ENCODE measurements around the gene IGF2BP3. TPM values are rescaled to one million over a fixed set of nuclear protein-coding genes. Genes with fewer than 3 reads are reported as not detected.

Gene IGF2BP3
- total and polyA plus RNA-seq, 2 donors (not counting 1 experiment from before 2014, with no cell fraction given) = 4.3 to 11.2 TPM

DNA sequence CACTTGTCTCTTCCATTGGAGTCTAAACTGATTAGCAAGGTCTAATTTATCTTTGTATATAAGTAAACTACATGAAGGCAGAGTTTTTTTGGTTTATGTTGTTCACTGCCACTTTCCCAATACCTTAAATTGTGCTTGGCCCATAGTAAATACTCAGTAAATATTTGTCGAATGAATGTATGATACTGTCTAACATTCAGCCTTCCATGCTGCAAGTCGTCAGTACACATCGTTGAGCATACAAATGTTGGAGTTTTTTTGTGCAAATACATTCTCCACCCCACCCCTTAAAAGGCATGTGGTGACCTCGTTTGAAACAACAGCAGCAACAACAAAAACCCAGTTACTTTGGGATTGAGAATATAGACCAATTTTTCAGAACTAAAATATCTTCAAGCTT, 17.4 kb upstream of the IGF2BP3 start:
- DNase-seq (ENCODE audit: low read depth in 2 of 2) = no peak
- TF ChIP-seq, protein P1, sequence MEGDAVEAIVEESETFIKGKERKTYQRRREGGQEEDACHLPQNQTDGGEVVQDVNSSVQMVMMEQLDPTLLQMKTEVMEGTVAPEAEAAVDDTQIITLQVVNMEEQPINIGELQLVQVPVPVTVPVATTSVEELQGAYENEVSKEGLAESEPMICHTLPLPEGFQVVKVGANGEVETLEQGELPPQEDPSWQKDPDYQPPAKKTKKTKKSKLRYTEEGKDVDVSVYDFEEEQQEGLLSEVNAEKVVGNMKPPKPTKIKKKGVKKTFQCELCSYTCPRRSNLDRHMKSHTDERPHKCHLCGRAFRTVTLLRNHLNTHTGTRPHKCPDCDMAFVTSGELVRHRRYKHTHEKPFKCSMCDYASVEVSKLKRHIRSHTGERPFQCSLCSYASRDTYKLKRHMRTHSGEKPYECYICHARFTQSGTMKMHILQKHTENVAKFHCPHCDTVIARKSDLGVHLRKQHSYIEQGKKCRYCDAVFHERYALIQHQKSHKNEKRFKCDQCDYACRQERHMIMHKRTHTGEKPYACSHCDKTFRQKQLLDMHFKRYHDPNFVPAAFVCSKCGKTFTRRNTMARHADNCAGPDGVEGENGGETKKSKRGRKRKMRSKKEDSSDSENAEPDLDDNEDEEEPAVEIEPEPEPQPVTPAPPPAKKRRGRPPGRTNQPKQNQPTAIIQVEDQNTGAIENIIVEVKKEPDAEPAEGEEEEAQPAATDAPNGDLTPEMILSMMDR (conservative IDR thresholded peaks at IDR 0.05 in 1 of 2, IDR thresholded peaks at IDR 0.05 in 1 of 2; ENCODE audit: low read depth in 1 of 2, low read length in 2 of 2) = no peak
- TF ChIP-seq EZH2 (IDR thresholded peaks at IDR 0.05; ENCODE audit: low read length, missing control alignments) = no peak
- Histone ChIP-seq H3K27ac (ENCODE audit: insufficient read depth, low read length) (no peak overlapping the region), H3K9ac (ENCODE audit: insufficient read depth, low read length) (no peak overlapping the region), H3K79me2 (ENCODE audit: control insufficient read depth, insufficient read depth, low read length) (no peaks in the 10 kb centered on the region), H3K4me3 (replicated peaks in 1 of 4; ENCODE audit: control extremely low read depth in 1 of 4, insufficient read depth in 1 of 4, low read depth in 3 of 4, low read length in 4 of 4) (no peak overlapping the region), H3K4me2 (ENCODE audit: extremely low read depth, insufficient read depth, low read length) (no peak overlapping the region), H3K9me3 (ENCODE audit: control insufficient read depth, insufficient read depth, low read depth, low read length) (no peaks in the 10 kb centered on the region), H2AFZ (ENCODE audit: low read length) (no peak overlapping the region), H3K27me3 (ENCODE audit: control insufficient read depth, insufficient read depth, low read length) (no peaks in the 10 kb centered on the region), H4K20me1 (ENCODE audit: control insufficient read depth, extremely low read depth, insufficient read depth, low read length) (no peaks in the 10 kb centered on the region), H3K36me3 (ENCODE audit: control insufficient read depth, insufficient read depth, low read length) (no peaks in the 10 kb centered on the region), H3K4me1 (ENCODE audit: control insufficient read depth, extremely low read depth, insufficient read depth, low read length) (no peaks in the 10 kb centered on the region)

DNA sequence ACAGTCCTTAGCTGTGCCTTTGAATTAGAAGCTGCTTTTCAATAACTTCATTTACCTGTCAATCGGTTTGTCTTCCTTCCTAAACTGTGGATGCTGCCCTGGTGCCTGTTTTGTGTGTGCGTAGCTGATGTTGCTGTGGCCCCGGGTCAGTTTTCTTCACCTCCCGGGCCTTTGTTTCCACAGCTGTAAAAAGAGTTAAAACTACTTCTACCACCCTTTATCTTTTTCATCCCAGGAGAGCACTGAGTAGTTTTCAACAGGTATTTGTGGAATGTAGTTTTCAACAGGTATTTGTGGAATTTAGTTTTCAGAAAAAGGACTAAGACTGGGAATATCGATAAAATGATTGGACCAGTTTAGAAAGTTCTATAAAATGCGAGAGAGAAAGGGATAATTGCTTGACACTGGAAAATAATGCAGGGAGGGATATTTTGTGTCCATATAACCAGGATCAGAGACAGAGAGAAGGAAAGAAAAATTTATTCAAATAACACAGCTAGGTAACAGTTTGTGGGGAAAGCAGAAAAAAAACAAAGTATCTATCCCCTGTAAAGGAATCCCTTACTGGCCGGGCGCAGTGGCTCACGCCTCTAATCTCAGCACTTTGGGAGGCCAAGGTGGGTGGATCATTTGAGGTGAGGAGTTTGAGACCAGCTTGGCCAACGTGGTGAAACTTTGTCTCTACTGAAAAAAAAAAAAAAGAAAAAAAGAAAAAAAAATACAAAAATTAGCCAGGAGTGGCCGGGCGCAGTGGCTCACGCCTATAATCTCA, 15.9 kb upstream of the IGF2BP3 start:
- TF ChIP-seq, protein P1 (conservative IDR thresholded peaks at IDR 0.05 in 1 of 2, IDR thresholded peaks at IDR 0.05 in 1 of 2; ENCODE audit: low read depth in 1 of 2, low read length in 2 of 2) = no peak
- TF ChIP-seq EZH2 (IDR thresholded peaks at IDR 0.05; ENCODE audit: low read length, missing control alignments) = no peak
- Histone ChIP-seq H3K4me2 (ENCODE audit: extremely low read depth, insufficient read depth, low read length) (no peak overlapping the region), H2AFZ (ENCODE audit: low read length) (no peak overlapping the region), H3K4me1 (ENCODE audit: control insufficient read depth, extremely low read depth, insufficient read depth, low read length) (no peaks in the 10 kb centered on the region), H3K36me3 (ENCODE audit: control insufficient read depth, insufficient read depth, low read length) (no peaks in the 10 kb centered on the region), H3K27me3 (ENCODE audit: control insufficient read depth, insufficient read depth, low read length) (no peaks in the 10 kb centered on the region), H3K9ac (ENCODE audit: insufficient read depth, low read length) (no peak overlapping the region), H4K20me1 (ENCODE audit: control insufficient read depth, extremely low read depth, insufficient read depth, low read length) (no peaks in the 10 kb centered on the region), H3K9me3 (ENCODE audit: control insufficient read depth, insufficient read depth, low read depth, low read length) (no peaks in the 10 kb centered on the region), H3K4me3 (replicated peaks in 1 of 4; ENCODE audit: control extremely low read depth in 1 of 4, insufficient read depth in 1 of 4, low read depth in 3 of 4, low read length in 4 of 4) (no peak overlapping the region), H3K79me2 (ENCODE audit: control insufficient read depth, insufficient read depth, low read length) (no peaks in the 10 kb centered on the region), H3K27ac (ENCODE audit: insufficient read depth, low read length) (no peak overlapping the region)
- DNase-seq (ENCODE audit: low read depth in 2 of 2) = no peak

DNA sequence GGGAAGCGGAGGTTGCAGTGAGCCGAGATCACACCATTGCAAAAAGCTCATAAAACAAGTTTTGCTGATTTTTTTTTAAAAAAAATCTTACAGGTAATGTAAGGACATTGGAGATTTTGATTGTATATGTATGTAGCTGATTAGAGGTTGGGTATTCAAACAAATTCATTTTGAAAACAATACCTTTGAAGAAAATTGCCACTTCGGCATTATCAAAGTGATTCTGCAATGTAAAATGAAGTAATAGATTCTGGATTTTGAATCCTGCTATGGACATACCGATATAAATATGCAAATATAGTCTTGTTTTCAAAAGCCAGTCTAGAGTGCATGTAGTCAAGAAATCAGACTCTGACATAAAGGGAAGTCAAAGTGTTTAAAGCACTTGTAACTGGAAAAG, 12.4 kb upstream of the IGF2BP3 start:
- no peaks in the 10 kb centered on the region for H3K79me2 ChIP-seq (ENCODE audit: control insufficient read depth, insufficient read depth, low read length)
- no peaks in the 10 kb centered on the region for H3K36me3 ChIP-seq (ENCODE audit: control insufficient read depth, insufficient read depth, low read length)
- no peak overlapping the region for H2AFZ ChIP-seq (ENCODE audit: low read length)
- peaks cover 2% of the 10 kb centered on the region for H4K20me1 ChIP-seq (ENCODE audit: control insufficient read depth, extremely low read depth, insufficient read depth, low read length)
- no peak for DNase-seq (ENCODE audit: low read depth in 2 of 2)
- H3K9ac ChIP-seq (ENCODE audit: insufficient read depth, low read length) = no peak overlapping the region
- H3K9me3 ChIP-seq (ENCODE audit: control insufficient read depth, insufficient read depth, low read depth, low read length) = no peaks in the 10 kb centered on the region
- no peak overlapping the region for H3K27ac ChIP-seq (ENCODE audit: insufficient read depth, low read length)
- TF ChIP-seq, protein P1 (conservative IDR thresholded peaks at IDR 0.05 in 1 of 2, IDR thresholded peaks at IDR 0.05 in 1 of 2; ENCODE audit: low read depth in 1 of 2, low read length in 2 of 2) = no peak
- no peak for TF ChIP-seq EZH2 (IDR thresholded peaks at IDR 0.05; ENCODE audit: low read length, missing control alignments)
- H3K4me3 ChIP-seq (replicated peaks in 1 of 4; ENCODE audit: control extremely low read depth in 1 of 4, insufficient read depth in 1 of 4, low read depth in 3 of 4, low read length in 4 of 4) = no peak overlapping the region
- no peaks in the 10 kb centered on the region for H3K4me1 ChIP-seq (ENCODE audit: control insufficient read depth, extremely low read depth, insufficient read depth, low read length)
- H3K27me3 ChIP-seq (ENCODE audit: control insufficient read depth, insufficient read depth, low read length) = peaks cover 6% of the 10 kb centered on the region
- no peak overlapping the region for H3K4me2 ChIP-seq (ENCODE audit: extremely low read depth, insufficient read depth, low read length)
